ENCODE results near the gene GPA33.
"Not testable (repeated sequence)": the region's sequence is repeated elsewhere in the genome, so short reads cannot be mapped to it uniquely, and the experiment has no call there.

Gene GPA33

DNA sequence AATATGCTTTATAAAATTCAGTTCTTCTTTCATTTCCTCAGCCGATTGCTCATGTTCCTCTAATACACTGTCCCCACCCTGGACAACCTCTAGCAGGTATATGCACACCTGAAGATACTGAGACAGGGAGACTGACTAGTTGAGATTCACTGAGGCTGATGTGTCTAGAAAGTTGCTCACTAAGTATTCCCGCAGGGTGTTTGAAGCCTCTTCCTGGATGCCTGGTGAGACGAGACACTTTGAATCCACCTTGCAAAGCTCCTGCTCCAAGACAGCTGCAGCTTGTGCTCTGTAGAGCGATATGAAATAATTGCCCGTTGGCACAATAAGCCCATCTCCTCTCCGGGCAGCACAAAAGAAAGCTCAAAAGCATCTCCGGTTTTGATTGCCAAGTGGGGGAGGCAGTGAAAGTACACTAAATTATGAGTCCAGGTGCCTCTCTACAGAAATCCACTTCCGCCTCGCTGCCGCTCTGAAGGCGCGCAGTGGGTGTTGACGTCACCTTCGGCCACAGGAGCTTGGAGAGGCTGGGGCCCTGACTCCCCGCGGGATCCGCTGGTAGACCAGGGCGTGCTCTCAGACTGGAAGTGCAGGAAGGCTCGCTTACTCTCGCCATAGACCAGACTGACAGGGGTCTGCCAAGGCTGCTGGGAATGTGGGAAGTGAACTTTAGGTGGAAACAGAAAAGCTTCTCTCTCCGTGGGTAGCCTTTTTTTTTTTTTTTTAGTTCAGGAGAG is 46.3 kb downstream of the GPA33 start:
- peaks cover 13% of the 10 kb centered on the region for H3K4me1 Mint-ChIP-seq (ENCODE audit: low read depth)
- H3K27me3 Mint-ChIP-seq: peaks cover 3% of the 10 kb centered on the region
- no peak overlapping the region for H3K27ac Mint-ChIP-seq
- no peaks in the 10 kb centered on the region for H3K9me3 Mint-ChIP-seq
- intact Hi-C loops (cut with micrococcal nuclease): no loop called here
- peak overlapping the region; percentile 64 for H3K4me3 Mint-ChIP-seq
- H3K36me3 Mint-ChIP-seq (ENCODE audit: low read depth): no peaks in the 10 kb centered on the region

DNA sequence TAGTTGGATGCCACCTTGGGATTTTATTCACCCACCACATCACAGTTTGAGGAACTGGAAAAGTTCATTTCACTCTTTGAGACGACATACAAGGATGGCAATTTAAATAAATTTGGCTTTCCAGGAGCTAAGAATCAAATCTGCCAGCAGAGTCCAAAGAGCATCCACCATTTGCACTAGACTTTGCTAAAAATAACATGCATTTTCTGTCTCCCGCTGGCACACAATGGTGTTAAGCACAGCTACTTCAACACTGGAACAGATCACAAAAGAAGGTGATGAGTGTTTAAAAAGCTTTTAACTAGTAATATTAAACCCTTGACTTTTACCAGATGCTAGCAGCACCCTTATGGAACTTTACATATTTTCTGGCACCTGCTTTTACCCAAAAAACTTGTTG is 56.5 kb downstream of the GPA33 start:
- Mint-ChIP-seq H3K4me3 (no peak overlapping the region), H3K27ac (no peak overlapping the region), H3K9me3 (peaks cover 3% of the 10 kb centered on the region), H3K27me3 (no peaks in the 10 kb centered on the region), H3K36me3 (ENCODE audit: low read depth) (no peaks in the 10 kb centered on the region), H3K4me1 (ENCODE audit: low read depth) (no peaks in the 10 kb centered on the region)
- intact Hi-C loops (cut with micrococcal nuclease): no loop called here

DNA sequence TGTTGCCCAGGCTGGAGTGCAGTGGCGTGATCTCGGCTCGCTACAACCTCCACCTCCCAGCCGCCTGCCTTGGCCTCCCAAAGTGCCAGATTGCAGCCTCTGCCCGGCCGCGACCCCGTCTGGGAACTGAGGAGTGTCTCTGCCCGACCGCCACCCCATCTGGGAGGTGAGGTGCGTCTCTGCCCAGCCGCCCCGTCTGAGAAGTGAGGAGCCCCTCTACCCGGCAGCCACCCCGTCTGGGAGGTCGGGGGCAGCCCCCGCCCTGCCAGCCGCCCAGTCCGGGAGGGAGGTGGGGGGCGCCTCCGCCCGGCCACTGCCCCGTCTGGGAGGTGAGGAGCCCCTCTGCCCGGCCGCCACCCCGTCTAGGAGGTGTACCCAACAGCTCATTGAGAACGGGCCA is 60.6 kb downstream of the GPA33 start:
- not testable (repeated sequence) for H3K27ac Mint-ChIP-seq

DNA sequence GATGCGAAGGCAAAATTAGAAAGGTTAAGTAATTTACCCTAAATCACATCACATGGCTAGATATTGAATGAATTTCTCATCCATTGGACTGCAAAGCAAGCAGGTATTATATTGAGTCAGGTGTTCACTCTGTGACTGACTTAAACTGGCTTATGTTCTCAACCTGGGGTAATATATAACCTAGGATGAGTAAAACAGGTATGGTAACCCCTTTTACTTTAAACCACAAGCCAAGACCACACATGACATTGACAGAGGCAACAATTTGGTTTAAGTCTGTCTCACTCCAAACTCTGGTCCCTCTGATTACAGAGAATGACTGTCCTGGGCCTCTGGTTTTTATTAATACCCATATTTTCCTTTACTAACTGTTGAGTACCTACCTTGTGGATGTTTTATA is 67.8 kb downstream of the GPA33 start:
- no peaks in the 10 kb centered on the region for H3K36me3 Mint-ChIP-seq (ENCODE audit: low read depth)
- intact Hi-C loops (cut with micrococcal nuclease): no loop called here
- H3K4me1 Mint-ChIP-seq (ENCODE audit: low read depth): no peaks in the 10 kb centered on the region
- no peaks in the 10 kb centered on the region for H3K27me3 Mint-ChIP-seq
- H3K27ac Mint-ChIP-seq: no peak overlapping the region
- H3K4me3 Mint-ChIP-seq: no peak overlapping the region
- H3K9me3 Mint-ChIP-seq: no peaks in the 10 kb centered on the region

More for the DNA sequence above, 60.6 kb downstream of the GPA33 start:
- H3K4me3 Mint-ChIP-seq; H3K27me3 Mint-ChIP-seq; intact Hi-C loops (cut with micrococcal nuclease); H3K36me3 Mint-ChIP-seq (ENCODE audit: low read depth); H3K4me1 Mint-ChIP-seq (ENCODE audit: low read depth): not testable (repeated sequence)
- H3K9me3 Mint-ChIP-seq: peaks cover 13% of the 10 kb centered on the region

DNA sequence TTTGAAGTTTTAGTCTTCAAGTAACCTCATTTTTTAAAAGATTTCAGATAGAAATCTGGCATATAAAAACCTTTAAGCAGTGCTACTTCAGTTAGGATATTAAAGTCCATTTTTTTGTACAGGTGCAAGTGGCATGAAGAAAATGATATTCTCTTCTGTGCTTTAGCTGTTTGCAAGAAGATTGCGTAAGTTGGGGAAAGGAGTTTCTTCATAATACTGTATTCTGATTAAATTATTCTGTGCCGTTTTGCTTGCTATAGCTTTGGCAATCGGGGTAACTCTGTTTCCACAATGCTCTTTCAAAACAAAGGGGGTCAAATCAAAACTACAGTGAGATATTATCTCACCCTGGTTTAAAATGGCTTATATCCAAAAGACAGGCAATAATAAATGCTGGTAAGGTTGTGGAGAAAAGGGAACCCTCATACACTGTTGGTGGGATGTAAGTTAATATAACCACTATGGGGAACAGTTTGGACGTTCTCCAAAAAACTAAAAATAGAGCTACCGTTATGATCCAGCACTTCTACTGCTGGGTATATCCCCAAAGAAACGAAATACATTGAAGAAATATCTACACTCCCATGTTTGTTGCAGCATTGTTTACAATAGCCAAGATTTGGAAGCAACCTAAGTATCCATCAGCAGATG is 74.0 kb downstream of the GPA33 start:
- H3K36me3 Mint-ChIP-seq (ENCODE audit: low read depth): no peaks in the 10 kb centered on the region
- H3K4me3 Mint-ChIP-seq: no peak overlapping the region
- peaks cover 16% of the 10 kb centered on the region for H3K4me1 Mint-ChIP-seq (ENCODE audit: low read depth)
- H3K27ac Mint-ChIP-seq: no peak overlapping the region
- intact Hi-C loops (cut with micrococcal nuclease): no loop called here
- no peaks in the 10 kb centered on the region for H3K27me3 Mint-ChIP-seq
- no peaks in the 10 kb centered on the region for H3K9me3 Mint-ChIP-seq

DNA sequence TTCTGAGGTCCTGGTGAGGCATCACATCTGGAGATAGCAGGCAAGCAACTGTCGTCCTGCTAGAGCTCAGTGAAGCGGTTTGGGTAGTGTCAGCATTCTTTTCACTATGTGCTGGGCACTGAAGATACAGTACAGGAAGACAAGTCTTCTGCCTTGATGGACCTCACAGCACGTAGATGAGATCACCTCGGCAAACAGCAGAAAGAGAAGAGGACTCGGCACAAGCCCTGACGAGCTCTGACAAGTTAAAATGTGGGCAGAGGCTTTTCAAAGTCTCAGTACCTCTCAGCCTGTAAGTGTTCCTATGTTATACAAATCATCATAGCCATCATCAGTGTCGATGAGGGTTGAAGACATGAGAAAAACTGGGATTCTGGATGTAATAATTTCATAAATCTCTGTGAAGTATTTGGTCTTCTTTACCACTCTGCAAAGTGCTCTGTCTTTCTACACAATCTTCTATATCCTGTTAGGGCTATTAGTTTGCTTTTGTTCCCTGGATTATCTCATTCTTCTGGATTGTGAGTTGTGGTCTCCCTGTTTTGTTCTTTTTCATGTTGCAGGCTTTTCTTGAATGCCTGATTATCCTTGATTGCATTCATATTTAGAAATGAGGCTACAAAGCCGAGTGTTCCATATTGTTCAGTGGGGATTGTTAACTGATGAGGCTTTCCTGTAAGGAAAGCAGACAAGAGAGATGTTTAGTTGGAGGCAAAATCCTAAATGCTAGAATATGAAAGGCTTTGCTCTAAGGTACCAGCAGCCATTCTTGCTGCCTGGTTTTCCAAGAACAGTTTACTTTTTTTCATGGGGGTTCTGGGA is 76.9 kb downstream of the GPA33 start:
- H3K4me3 Mint-ChIP-seq: no peak overlapping the region
- no peaks in the 10 kb centered on the region for H3K36me3 Mint-ChIP-seq (ENCODE audit: low read depth)
- H3K27me3 Mint-ChIP-seq: no peaks in the 10 kb centered on the region
- no peaks in the 10 kb centered on the region for H3K9me3 Mint-ChIP-seq
- H3K4me1 Mint-ChIP-seq (ENCODE audit: low read depth): peaks cover 26% of the 10 kb centered on the region
- H3K27ac Mint-ChIP-seq: no peak overlapping the region
- intact Hi-C loops (cut with micrococcal nuclease): no loop called here

DNA sequence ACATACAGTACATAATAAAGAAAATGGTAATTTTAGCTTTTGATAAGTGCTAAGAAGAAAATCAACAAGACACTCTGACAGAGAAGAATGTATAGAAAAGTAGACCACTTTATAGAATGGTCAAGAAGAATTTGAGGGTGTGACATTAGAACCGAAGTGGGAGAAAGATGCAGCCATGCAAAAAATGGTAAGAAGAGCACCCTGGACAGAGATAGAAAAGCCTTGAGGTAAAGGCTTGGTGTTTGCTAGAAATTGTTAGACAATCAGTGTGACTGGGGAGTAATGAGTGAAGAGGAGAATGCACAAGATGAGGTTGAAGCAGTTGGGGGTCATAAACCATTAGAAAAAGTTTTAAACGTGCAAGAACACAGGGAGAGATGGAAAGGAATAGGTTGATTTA is 77.6 kb downstream of the GPA33 start:
- H3K4me3 Mint-ChIP-seq: no peak overlapping the region
- intact Hi-C loops (cut with micrococcal nuclease): no loop called here
- no peaks in the 10 kb centered on the region for H3K36me3 Mint-ChIP-seq (ENCODE audit: low read depth)
- H3K4me1 Mint-ChIP-seq (ENCODE audit: low read depth): peaks cover 26% of the 10 kb centered on the region
- H3K27ac Mint-ChIP-seq: no peak overlapping the region
- H3K27me3 Mint-ChIP-seq: no peaks in the 10 kb centered on the region
- H3K9me3 Mint-ChIP-seq: no peaks in the 10 kb centered on the region

DNA sequence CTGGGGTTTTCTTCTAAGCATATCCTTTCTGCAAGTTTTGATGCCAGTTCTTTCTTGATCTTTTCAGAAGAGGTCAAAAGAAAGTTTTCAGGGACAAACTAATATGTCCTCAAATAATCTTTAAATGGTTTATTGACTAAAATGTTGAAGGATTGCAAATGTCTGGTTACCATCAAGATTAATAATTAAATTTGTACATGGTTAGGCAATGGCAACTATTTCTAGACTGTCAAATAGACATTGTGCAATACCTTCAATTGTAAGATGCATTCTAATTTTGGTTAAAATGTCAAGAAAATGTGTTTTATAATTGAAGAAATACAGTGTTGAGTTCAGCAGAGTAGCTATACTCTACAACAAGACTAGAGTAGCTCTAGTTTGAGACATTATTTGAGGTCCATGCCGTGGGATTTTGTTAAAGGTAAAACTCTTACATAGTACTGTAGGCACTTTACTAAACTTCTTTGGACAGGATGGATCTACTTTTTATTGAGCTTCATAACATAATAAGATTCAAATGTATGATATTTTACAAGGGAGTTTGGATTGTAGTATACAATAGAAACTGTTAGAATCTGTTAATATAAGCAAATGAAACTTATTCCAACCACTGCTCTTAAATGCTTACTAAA is 78.5 kb downstream of the GPA33 start:
- Mint-ChIP-seq H3K27me3 (no peaks in the 10 kb centered on the region), H3K27ac (no peak overlapping the region), H3K9me3 (no peaks in the 10 kb centered on the region), H3K36me3 (ENCODE audit: low read depth) (no peaks in the 10 kb centered on the region), H3K4me3 (no peak overlapping the region), H3K4me1 (ENCODE audit: low read depth) (peaks cover 23% of the 10 kb centered on the region)
- intact Hi-C loops (cut with micrococcal nuclease): no loop called here

DNA sequence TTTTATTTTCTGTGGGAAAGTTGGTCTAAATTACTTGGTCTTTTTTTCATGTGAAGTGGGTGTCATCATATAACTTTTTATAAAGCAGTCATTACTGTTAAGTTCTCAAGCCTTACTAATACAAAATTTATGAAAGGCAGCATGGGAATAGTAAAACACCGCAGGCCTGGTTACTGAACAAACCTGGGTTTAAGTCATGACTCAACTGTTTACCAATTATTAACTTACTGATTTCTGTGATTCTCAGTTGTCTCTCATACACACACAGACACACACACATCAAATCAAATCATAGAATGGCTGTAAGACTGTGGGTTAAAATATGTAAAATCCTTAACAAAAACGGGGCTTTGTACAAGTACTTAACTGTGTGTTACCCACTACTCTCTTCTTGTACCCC is 86.5 kb downstream of the GPA33 start:
- intact Hi-C loops (cut with micrococcal nuclease): no loop called here
- Mint-ChIP-seq H3K4me3 (no peak overlapping the region), H3K9me3 (peaks cover 20% of the 10 kb centered on the region), H3K27ac (no peak overlapping the region), H3K4me1 (ENCODE audit: low read depth) (no peaks in the 10 kb centered on the region), H3K27me3 (no peaks in the 10 kb centered on the region), H3K36me3 (ENCODE audit: low read depth) (no peaks in the 10 kb centered on the region)
